ENCODE results near the gene RALGAPB. TPM values are rescaled to one million over a fixed set of nuclear protein-coding genes. Genes with fewer than 3 reads are reported as not detected.

The RALGAPB gene
- total RNA-seq, 1 experiment from 2014 or later: 30.4 TPM

- H3K79me2 ChIP-seq (ENCODE audit: low read length): no peaks in the 10 kb centered on the region
- H2AFZ ChIP-seq (ENCODE audit: low read length): no peak overlapping the region
- BruUV-seq (replicated peaks): no TSS peak
- ATAC-seq (no peak), DNase-seq (no peak)
- H4K20me1 ChIP-seq (ENCODE audit: low read length): no peaks in the 10 kb centered on the region
- no peak overlapping the region for H3K9ac ChIP-seq (ENCODE audit: low read length)
- H3K9me2 ChIP-seq (replicated peaks; ENCODE audit: low read length): no peaks in the 10 kb centered on the region
- no peaks in the 10 kb centered on the region for H3K9me3 ChIP-seq (ENCODE audit: low read length)
- H3K4me2 ChIP-seq (ENCODE audit: low read length): no peak overlapping the region
- H3K4me1 ChIP-seq (ENCODE audit: insufficient read depth, low read length): peaks cover 9% of the 10 kb centered on the region; the same call in 1 of the 2 replicates
- peaks cover 34% of the 10 kb centered on the region; the same call in 1 of the 2 replicates for H3K36me3 ChIP-seq (ENCODE audit: low read depth, low read length)
- no peaks in the 10 kb centered on the region for H3K27me3 ChIP-seq (ENCODE audit: low read length)
- intact Hi-C loops (cut with micrococcal nuclease): no loop called here
- ChIA-PET CTCF (no interaction called here), POLR2A (ENCODE audit: unreplicated experiment) (no interaction called here)
- H3K4me3 ChIP-seq (ENCODE audit: low read length): no peak overlapping the region
- H3F3A ChIP-seq (ENCODE audit: low read length, unreplicated experiment): no peaks in the 10 kb centered on the region
- no peak for TF ChIP-seq CTCF (conservative IDR thresholded peaks at IDR 0.05; ENCODE audit: low read depth, low read length)
- TF ChIP-seq EZH2 (IDR thresholded peaks at IDR 0.05; ENCODE audit: low read length, unreplicated experiment): no peak
- TF ChIP-seq EZH2phosphoT487 (IDR thresholded peaks at IDR 0.05; ENCODE audit: borderline replicate concordance, low read length): no peak
- H3K27ac ChIP-seq (ENCODE audit: low read length): no peak overlapping the region
These were observed 55.5 kb downstream of the RALGAPB start for GRCh38 chr20:38528167-38528566.

- no peak for DNase-seq
These were observed 58.4 kb downstream of the RALGAPB start for GRCh38 chr20:38531021-38531420.

More at GRCh38 chr20:38531021-38531420, 58.4 kb downstream of the RALGAPB start:
- CTCF ChIA-PET: no interaction called here
- BruUV-seq (replicated peaks): no TSS peak
- Histone ChIP-seq H3K9ac (ENCODE audit: low read length) (no peak overlapping the region), H3K36me3 (ENCODE audit: low read depth, low read length) (peaks cover 40% of the 10 kb centered on the region; the same call in 1 of the 2 replicates), H3K4me1 (ENCODE audit: insufficient read depth, low read length) (no peaks in the 10 kb centered on the region), H4K20me1 (ENCODE audit: low read length) (no peaks in the 10 kb centered on the region), H3K9me2 (replicated peaks; ENCODE audit: low read length) (no peaks in the 10 kb centered on the region), H3K4me2 (ENCODE audit: low read length) (no peak overlapping the region), H3K27ac (ENCODE audit: low read length) (no peak overlapping the region), H3K9me3 (ENCODE audit: low read length) (no peaks in the 10 kb centered on the region), H3F3A (ENCODE audit: low read length, unreplicated experiment) (no peaks in the 10 kb centered on the region), H3K79me2 (ENCODE audit: low read length) (no peaks in the 10 kb centered on the region), H3K27me3 (ENCODE audit: low read length) (no peaks in the 10 kb centered on the region), H2AFZ (ENCODE audit: low read length) (no peak overlapping the region), H3K4me3 (ENCODE audit: low read length) (no peak overlapping the region)
- intact Hi-C loops (cut with micrococcal nuclease): no loop called here
- POLR2A ChIA-PET (ENCODE audit: unreplicated experiment): no interaction called here
- no peak for ATAC-seq
- TF ChIP-seq EZH2phosphoT487 (IDR thresholded peaks at IDR 0.05; ENCODE audit: borderline replicate concordance, low read length) (no peak), EZH2 (IDR thresholded peaks at IDR 0.05; ENCODE audit: low read length, unreplicated experiment) (no peak), CTCF (conservative IDR thresholded peaks at IDR 0.05; ENCODE audit: low read depth, low read length) (no peak)
